Peyer's patch (tissue), 4 donors: ENCODE measurements around the gene MYO7A.

ENCODE experiments used
- CTCF ChIP-seq, 6 experiments: fragments of 450-650 bp in 4 of 6; fragments of 200-600 bp in 2 of 6; sonication (generic) in 1 of 6; IDR thresholded peaks; one replicate each; pipeline ENCODE4 v1.5.1; 2017 to 2019; ENCODE audit warnings: antibody characterized with exemption in 6 of 6, mild to moderate bottlenecking in 3 of 6, moderate library complexity in 1 of 6
- POLR2A ChIP-seq, 2 donors: fragments of 450-650 bp; IDR thresholded peaks; one replicate each; pipeline ENCODE4 v1.5.1; 2017; ENCODE audit warnings: antibody characterized with exemption in 2 of 2, mild to moderate bottlenecking in 2 of 2, moderate library complexity in 2 of 2

GRCh38 chr11:77203901-77204753 is 76.1 kb downstream of the MYO7A start:
- TF ChIP-seq CTCF (IDR thresholded peaks at IDR 0.05) (no peak), POLR2A (IDR thresholded peaks at IDR 0.05) (no peak)
